ENCODE results near the gene NAP1L4.
"Not testable (repeated sequence)": the region's sequence is repeated elsewhere in the genome, so short reads cannot be mapped to it uniquely, and the experiment has no call there.

The NAP1L4 gene

DNA sequence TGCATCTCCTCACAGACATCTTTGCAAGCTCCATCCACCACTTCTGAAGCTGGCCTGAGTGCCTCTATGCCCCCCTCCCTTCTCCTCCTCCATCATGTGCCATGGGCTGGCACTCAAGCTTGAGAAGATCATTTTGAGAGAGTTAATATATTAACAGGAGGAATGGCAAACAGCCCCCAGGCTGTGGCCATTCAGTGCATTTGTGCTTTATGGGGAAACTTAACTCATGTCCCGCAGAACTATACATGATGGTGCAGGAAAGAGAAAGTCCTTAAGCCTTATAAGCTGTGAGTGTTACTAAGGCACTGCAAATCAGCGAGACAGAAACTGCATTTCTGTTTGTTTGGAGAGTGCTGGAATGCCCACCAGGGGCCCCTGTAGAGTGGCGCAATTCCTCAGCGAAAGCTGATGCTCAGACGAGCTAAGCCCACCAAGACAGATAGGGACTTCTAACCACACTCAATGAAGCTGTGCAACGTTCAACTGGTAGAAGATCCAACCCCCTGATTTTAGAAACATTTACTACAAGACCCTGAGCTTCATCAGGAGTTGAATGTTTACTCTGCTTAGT lies 36.1 kb downstream of the NAP1L4 start:
- DNase-seq: no peak

DNA sequence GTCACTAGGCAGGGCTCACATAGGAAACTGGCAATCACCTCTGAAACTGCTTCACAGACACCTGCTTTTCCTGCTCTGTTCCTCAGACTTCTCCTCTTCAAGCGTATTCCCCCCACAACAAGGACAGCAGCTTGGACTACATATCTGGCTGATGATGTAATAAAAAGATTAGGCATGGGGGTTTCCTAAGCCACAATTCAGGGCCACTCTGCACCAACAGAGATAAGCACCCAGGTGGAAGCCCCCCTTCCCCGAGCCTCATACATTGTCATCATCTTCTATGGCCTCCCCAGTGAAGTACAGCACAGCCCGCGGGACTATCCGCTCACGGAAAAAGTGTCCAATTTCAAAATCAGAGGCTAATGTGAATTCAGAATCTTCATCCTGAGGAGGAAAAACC lies 37.9 kb downstream of the NAP1L4 start:
- DNase-seq: no peak

DNA sequence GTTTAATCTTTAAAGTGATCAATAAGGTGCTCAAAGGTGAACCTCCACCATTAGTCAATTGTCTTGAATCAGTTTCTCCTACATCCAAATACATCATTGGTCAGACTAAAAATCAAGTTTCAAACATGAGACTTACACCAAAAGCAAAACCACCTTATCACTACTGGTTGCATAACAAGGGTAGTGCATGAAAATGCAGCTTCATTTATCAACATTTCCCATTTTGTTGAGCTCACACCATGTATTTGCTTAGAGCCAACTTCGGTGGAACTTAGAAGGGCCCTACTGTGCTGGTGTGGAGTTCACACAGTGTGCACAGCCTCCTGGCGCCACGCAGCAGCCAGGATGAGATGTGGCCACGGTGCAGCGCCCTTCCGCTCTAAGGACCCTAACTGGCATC lies 39.8 kb downstream of the NAP1L4 start:
- no peak for DNase-seq

DNA sequence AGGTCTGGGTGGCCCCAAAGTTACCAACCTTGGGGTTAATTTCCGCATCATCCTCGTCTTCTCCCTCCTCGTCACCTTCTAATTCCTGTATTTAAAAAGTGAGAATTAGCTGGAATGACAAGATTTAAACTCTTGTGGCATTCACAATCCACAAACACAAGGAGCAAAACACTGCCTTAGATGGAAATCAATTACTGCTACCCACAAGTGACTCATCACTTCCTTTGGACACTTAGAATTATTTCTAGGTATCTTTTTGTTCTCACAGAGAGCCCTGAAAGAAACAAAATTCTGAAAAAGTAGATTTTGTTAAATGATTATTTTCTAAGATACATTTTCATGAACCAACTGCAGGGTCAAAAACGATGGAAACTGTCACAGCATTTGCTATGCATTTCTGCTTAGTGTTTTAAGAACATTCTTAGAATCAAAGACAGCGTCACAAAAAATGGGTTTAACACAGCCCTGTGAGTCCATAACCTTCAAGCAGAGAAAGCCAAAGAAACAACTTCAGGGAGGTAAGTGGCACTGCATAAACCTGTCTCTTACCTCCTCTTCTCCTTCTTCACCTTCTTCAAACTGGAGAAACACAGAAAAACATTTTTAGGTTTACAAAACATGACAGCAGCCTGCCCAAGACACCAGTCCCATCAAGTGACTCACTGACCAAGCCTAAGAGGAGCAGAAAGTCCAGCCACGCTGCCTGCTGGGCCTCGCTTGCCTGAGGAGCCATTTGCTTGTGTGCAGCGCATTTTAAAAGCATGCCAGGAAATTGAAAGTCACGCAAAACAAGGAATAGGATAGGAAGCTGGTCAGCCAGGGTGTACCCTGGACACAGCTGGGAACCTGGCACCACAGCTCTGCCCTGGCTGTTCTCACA lies 40.7 kb downstream of the NAP1L4 start:
- DNase-seq: no peak

DNA sequence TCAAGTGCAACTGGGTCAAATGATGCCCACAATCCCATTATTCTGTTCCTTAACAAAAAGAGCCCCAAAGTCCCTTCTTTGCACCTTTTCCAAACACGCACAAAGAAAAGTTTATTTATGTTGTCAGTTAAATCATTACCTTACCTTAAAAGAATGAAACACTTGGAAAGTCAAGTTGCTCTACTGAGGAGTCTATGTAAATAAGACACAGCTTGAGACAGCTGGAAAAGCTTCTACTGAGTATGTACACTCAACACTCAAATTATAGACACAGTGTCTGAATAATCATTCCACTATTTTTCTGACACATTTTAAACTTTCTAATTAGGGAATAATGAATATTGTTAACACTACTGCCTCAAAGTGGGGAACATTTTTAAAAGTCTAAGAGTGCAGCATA lies 41.3 kb downstream of the NAP1L4 start:
- DNase-seq: no peak

DNA sequence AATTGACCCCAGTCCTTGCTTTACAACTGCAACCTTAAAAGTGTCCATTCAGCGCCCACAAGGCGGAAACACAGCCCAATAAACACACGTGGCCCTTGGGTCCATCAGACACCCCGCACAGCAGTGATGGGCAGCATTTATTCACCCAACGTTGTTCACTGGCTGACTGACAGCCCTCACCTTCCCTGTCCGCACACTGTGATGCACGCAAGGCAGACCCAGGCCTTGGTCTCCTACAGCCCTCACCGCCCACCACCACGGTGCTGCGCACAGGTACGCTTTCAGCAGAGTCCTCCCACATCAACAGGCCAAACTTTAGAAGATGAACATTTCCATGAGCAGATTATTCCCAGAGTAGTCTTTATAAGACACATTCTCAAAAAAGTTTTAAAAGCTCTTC lies 42.2 kb downstream of the NAP1L4 start:
- no peak for DNase-seq

DNA sequence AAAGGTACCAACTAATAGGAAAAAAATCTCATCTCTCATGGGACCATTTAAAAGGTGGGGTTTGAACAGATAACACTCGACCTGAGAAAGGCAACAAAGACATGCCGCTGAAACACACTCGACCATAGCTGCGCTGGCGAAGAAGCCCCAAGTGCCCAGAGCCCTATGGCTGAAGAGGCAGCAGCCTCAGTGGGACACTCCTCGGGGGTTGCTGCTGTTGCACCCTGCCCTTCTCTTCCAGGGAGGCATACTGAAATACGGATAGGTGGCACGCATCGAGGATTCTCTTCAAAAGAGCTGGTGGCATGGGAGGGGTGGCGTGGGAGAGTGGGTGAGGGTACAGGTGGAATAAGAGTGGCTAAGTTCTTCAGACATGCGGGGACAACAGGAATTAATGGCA lies 44.4 kb downstream of the NAP1L4 start:
- DNase-seq: no peak

DNA sequence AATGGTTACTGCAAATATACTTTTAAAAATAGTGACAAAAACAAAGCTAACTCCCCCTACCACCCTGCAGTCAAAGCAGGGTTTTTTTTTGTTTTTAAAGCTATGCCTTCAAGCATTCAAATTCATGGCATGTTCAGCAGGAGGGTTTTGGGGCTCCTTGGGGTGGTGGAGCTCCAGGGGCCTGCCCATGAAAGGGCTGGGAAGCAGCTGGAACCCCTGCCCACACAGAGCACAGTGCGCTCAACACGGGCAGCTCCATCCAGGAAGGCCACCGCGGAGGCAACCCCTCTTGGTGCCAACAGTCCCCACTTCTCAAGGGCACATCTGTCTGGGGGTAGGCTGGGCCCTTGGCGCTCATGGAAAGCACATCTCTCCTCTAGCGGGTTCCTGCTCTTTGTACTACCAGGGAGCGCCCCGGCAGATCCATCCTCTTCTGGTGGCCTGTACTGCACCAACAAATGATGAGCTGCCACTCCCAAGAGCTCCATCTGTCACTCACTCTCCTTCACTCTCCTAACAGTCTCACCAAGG lies 46.3 kb downstream of the NAP1L4 start:
- DNase-seq: no peak

DNA sequence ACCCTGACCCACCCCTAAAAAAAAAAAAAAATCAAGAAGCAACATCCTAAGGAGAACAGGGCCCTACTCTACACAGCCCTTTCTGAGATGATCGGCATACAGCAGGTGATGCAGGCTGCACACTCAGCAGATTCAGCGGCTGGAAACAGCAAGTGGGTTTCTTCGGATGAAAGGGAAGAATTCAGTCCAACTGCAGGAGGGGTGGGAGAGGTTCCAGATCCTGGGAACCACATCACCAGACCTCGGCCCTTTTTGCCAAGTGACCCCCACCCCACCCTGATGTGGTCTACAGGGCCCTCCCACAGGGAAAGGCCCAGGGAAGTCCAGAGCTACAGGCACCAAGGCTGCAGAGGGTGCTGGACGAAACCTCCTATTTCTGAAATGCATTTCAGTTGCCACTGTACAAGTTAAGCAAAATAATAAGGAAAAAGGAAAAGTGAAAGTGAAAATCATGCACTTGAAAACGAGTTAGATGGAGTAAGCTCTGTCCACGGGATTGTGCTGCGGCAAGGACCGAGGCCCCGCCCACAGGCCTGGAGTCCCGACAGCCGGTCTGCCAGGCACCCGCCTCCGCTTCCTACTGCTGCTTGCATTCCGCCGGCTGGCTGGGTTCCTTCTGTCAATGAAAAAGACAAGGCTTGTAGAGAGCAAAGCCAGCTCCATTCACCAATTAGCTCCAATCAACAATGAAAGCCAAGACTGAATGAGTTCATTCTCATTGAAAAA lies 46.9 kb downstream of the NAP1L4 start:
- peak; percentile 45 for DNase-seq

DNA sequence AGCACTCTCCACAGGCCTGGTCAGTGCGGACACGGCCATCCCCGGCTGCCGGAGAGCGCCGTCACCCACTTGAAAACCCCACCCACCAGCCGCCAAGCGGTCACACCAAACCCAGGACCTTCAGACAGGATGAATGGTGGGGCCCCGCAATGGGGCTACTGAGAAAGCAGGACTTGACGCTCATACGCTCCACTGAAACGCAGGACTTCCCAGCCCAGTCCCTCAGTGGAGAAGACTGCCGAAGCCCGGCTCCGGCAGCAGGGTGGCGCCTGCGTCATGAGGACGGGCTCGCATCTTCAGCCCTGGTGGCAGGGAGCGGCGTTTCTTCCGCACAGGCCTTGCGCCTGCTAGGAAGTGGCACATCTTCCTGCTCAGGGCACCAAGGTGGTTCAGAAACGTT lies 47.6 kb downstream of the NAP1L4 start:
- DNase-seq: no peak

DNA sequence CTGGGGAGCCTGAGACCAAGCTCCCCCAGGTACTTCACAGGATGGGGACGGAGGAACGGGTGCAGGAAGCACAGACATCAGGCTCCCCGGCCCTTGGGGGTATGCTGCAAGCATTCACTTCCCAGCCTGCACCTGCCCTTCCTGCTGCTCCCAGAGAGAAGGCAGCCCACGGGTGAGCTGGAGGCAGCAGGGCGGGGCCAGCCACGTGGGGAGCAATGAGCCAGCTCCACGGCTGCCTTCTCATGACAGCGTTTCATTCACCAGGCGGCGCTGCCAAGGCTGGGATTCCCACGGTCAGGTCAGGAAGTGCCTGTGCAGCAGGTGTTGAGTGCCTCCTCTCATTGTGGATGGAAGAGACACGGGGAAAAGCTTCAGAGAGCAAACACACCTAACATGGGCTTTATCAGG lies 48.4 kb downstream of the NAP1L4 start:
- no peak for DNase-seq

DNA sequence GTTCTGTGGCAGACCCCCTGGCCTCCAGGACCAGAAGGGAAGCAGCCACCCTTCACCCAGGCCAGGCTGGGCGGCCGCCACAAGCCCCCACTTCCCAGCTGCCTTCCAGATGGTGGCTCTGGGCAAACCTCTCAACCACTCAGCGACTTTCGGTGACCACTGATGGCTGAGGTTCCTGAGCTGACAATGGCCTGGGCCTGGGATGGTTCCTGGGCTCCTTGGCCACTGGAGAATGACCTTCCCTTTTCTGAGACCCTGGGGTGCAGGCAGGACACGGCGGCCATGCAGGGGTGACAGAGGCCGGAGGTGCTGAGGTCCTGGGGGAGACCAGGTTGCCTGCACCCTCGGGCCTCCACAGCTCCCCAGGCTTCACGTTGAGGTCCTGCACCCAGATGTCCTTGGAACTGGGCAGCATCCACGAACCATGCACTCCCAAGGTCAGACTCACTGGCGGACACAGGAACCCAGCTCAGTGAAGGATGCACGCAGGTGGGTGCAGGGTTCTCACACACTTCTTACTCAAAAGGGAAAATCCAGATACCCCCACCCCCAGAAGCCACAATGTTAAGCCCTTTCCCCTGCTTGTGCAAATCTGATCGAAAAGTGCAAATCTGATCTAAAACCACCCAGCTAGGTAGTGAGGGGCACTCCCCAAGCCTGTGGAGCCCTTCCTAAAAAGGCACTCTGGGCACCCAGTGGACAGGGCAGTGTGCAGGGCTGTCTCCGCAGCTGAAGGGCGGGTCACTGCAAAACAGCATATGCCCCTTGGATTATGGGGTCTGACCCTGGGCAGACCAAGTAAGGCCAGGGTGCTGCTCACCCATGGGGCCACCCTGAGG lies 49.0 kb downstream of the NAP1L4 start:
- no peak for DNase-seq

DNA sequence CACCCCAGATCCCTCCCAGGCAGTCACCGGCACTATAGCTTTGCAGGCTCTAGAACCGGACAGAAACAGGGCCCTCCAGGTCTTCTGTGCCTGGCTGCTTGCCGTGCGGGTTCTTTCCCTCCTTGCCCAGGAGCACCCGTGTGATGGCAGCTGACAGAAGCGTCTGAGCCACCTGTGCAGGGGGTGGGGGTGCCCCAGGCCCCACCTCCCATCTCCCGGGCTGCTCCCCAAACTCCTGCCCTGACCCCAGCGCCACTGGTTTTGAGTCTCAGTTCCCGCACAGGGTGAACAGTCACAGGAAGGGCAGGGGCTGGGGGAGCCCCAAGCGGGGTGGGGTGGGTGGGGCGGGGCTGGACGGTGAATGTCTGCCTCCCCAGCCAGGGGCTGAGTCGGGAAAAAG lies 49.7 kb downstream of the NAP1L4 start:
- no peak for DNase-seq

DNA sequence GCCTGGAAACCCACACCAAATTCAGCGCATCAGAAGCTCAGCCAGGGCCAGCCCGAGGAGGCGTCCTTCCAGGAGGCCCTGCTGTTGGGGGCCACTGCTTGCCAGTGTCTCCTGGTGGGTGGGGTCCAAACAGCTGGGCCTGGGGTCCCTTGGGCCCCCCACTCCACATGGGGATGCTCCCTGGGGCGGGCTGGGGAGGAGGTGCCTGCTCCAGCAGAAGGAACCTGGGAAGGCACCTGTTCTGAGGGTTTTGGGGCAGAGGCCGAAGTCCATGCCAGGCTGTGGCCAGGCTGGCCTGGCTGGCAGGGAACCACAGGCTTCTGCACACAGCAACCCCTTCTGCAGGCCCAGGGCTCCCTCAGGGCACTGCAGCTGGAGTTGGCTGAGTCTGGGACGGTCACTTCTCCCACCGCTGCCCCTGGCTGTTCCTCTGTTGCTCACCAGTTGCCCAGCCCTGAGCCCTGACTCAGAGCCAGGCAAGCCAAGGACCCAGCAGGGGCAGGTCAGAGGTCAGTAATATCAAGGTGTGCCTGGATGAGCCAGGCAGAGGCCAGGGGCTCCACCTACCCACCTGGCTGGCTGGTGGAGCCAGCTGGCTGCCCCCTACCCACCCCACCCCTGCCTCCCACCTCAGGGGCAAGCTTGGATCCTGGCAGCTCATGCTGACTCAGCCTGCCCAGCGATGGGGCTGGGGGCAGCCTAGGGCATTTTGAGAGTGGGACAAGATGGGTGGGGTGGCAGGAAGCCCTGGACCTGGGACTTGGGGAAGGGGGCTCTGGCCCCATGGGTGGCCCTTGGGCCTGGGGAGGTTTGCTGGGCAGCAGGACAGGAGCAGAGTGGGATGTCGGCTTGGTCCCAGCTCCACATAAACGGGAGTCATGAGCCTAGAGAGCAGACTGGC lies 51.0 kb downstream of the NAP1L4 start:
- no peak for DNase-seq

DNA sequence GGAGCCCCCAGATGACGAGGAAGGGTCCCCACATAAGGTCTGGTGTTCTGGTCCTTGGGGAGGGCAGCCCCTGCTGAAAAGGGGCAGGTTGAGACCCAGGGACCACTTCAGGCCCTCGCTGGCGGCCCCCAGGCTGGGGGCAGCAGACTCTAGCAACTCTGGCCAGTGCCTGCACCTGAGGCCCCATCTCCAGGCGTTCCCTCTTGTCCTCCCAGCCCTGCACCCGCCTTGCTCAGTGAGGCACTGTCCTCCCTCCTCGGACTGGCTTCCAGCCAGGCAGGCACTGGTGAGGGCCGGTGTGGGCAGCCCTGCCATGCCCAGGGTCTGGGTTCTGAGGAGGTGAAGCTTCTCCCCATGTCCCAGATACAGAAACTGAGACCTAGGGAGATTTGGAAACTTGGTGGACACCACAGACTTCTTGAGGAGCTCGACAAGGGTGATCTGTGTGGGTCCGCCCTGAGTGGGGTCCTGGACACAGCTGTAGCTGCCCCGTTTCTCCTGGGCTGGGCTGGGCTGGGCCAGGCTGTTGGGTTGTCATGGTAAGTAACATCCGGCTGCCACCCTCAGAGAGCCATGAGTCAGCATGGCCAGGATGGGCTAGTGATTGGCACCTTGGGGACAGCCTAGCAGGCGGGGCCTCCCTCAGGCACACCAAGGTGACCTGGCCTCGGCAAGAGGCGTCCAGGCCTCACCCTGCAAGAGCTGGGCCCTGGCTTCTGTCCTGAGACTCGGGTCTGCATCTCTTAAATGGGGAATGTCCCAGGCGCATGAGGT lies 51.8 kb downstream of the NAP1L4 start:
- peak; percentile 54 for DNase-seq

DNA sequence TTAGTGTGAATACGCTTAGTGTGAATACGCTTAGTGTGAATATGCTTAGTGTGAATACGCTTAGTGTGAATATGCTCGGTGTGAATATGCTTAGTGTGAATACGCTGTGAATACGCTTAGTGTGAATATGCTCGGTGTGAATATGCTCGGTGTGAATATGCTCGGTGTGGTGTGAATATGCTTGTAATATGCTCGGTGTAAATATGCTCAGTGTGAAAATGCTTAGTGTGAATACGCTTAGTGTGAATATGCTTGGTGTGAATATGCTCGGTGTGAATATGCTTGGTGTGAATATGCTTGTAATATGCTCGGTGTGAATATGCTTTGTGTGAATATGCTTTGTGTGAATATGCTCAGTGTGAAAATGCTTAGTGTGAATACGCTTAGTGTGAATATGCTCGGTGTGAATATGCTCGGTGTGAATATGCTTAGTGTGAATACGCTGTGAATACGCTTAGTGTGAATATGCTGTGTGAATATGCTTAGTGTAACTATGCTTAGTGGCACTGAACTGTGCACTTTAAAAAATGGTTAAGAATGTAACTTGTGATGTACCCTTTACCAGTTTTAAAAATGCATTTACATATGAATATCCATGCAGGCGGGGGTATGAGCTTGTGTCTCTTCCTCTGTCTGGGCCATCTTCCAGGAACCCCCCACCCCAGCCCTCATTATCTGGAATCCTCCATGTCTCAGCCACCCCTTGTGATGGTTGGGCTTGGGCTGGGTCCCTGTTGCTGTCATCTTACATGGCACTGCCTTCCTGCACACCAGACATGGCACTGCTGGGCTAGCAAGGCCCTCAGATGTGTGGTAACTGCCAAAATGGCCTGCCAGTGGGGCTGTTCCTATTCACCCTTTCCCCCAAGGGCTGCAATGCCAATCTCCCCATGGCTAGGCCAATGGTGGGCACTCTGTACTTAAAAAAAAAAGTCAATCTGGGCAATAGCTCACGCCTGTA lies 53.4 kb downstream of the NAP1L4 start:
- not testable (repeated sequence) for DNase-seq

DNA sequence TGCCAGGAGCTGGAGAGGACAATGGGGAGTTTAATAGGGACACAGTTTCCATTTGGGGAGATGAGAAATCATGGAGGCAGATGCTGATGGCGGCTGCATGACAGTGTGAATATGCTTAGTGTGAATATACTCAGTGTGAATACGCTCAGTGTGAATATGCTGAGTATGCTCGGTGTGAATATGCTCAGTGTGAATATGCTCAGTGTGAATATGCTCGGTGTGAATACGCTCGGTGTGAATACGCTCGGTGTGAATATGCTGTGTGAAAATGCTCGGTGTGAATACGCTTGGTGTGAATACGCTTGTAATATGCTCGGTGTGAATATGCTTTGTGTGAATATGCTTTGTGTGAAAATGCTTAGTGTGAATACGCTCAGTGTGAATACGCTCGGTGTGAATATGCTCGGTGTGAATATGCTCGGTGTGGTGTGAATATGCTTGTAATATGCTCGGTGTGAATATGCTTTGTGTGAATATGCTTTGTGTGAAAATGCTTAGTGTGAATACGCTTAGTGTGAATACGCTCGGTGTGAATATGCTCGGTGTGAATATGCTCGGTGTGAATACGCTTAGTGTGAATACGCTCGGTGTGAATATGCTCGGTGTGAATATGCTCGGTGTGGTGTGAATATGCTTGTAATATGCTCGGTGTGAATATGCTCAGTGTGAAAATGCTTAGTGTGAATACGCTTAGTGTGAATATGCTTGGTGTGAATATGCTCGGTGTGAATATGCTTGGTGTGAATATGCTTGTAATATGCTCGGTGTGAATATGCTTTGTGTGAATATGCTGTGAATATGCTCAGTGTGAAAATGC lies 54.3 kb downstream of the NAP1L4 start:
- not testable (repeated sequence) for DNase-seq

DNA sequence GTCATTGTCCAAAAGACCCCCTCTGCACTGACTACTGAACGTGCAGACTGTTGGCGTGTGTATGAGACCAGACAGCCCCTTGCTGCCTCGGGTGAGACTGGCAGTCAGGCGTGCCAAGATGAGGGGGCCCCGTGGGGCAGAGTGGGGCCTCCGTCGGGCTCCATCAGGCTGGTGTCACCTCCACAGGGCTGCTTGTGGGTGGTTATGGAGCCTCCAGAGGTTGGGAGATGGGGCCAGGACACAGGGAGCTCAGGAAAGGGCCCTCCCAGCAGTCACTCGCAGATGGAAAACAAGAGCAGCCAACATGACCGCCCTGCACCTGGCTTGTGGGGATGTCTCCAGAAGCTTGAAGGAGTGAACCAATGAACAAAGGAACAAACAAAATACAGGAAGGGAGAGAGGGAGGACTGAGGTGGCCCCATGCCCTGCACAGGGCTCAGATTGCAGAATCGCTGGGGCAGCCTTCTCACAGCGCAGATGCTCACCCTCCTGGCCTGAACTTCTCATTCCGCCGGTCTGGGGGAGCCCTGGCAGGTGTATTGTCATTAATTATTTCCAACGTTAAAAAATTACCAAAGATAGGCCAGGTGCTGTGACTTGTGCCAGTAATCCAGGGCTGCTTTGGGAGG lies 57.4 kb downstream of the NAP1L4 start:
- DNase-seq: no peak

Measured in CD4-positive, alpha-beta T cell treated with Interleukin-10 for 1 hour (primary cell).